Liver (tissue), 9 donors: ENCODE measurements around the gene POU2F3. TPM values are rescaled to one million over a fixed set of nuclear protein-coding genes. Genes with fewer than 3 reads are reported as not detected.

Source experiments
- DNase-seq: peaks from one replicate; pipeline ENCODE4 v3.0.0-alpha.2; 2017; ENCODE audit warnings: low spot score
- H3K27ac ChIP-seq, 2 donors: one replicate each; pipeline ENCODE4 v1.7.0; 2013; ENCODE audit warnings: inconsistent platforms in 2 of 2, low read length in 2 of 2, control low read depth in 1 of 2, low read depth in 1 of 2, mild to moderate bottlenecking in 1 of 2
- H3K27me3 ChIP-seq, 4 donors: one replicate each; pipeline versions ENCODE4 v1.6.1 to v1.7.0; 2013; ENCODE audit warnings: low read length in 3 of 4, inconsistent platforms in 1 of 4, mild to moderate bottlenecking in 1 of 4, moderate library complexity in 1 of 4; ENCODE audit not compliant: control insufficient read depth in 4 of 4, insufficient read depth in 4 of 4
- H3K36me3 ChIP-seq, 4 donors: one replicate each; pipeline versions ENCODE4 v1.6.1 to v1.7.0; 2013; ENCODE audit warnings: low read length in 3 of 4, mild to moderate bottlenecking in 3 of 4, low read depth in 1 of 4, moderate library complexity in 1 of 4; ENCODE audit not compliant: control insufficient read depth in 4 of 4, insufficient read depth in 3 of 4
- H3K4me1 ChIP-seq, 4 donors: one replicate each; pipeline versions ENCODE4 v1.6.1 to v1.7.0; 2013; ENCODE audit warnings: low read length in 3 of 4, mild to moderate bottlenecking in 3 of 4, moderate library complexity in 1 of 4; ENCODE audit not compliant: control insufficient read depth in 4 of 4, insufficient read depth in 4 of 4
- H3K4me3 ChIP-seq, 3 donors: one replicate each; pipeline versions ENCODE4 v1.6.1 to v1.7.0; 2013; ENCODE audit warnings: low read length in 3 of 3, control low read depth in 1 of 3, low read depth in 1 of 3, mild to moderate bottlenecking in 1 of 3
- H3K9ac ChIP-seq, 2 donors: one replicate each; pipeline ENCODE4 v1.7.0; 2013; ENCODE audit warnings: low read length in 2 of 2, mild to moderate bottlenecking in 2 of 2, moderate library complexity in 2 of 2, control low read depth in 1 of 2, low read depth in 1 of 2
- H3K9me3 ChIP-seq, 4 donors: one replicate each; pipeline versions ENCODE4 v1.6.1 to v1.7.0; 2013; ENCODE audit warnings: low read length in 3 of 4; ENCODE audit not compliant: control insufficient read depth in 4 of 4
- ATF3 ChIP-seq: IDR thresholded peaks from 2 replicates; pipeline ENCODE4 v1.6.1; 2016; ENCODE audit warnings: antibody characterized with exemption
- FOXA1 ChIP-seq: IDR thresholded peaks from 2 replicates; pipeline ENCODE4 v1.6.1; 2016; ENCODE audit warnings: antibody characterized with exemption
- FOXA2 ChIP-seq: IDR thresholded peaks from 2 replicates; pipeline ENCODE4 v1.6.1; 2016; ENCODE audit warnings: antibody characterized with exemption
- GABPA ChIP-seq, 2 donors: IDR thresholded peaks in 1 of 2; conservative IDR thresholded peaks in 1 of 2; 2 replicates each; pipeline ENCODE4 v1.6.1; 2016; ENCODE audit warnings: antibody characterized with exemption in 2 of 2, mild to moderate bottlenecking in 1 of 2, moderate library complexity in 1 of 2
- HNF4A ChIP-seq, 2 donors: conservative IDR thresholded peaks; 2 replicates each; pipeline ENCODE4 v1.6.1; 2016; ENCODE audit warnings: antibody characterized with exemption in 2 of 2, mild to moderate bottlenecking in 2 of 2
- HNF4G ChIP-seq: IDR thresholded peaks from 2 replicates; pipeline ENCODE4 v1.6.1; 2016; ENCODE audit warnings: antibody characterized with exemption
- JUND ChIP-seq, 2 donors: IDR thresholded peaks; 2 replicates each; pipeline ENCODE4 v1.6.1; 2016; ENCODE audit warnings: antibody characterized with exemption in 2 of 2
- MAX ChIP-seq: IDR thresholded peaks from 2 replicates; pipeline ENCODE4 v1.6.1; 2016; ENCODE audit warnings: antibody characterized with exemption
- NR2F2 ChIP-seq: IDR thresholded peaks from 2 replicates; pipeline ENCODE4 v1.6.1; 2016; ENCODE audit warnings: antibody characterized with exemption
- RAD21 ChIP-seq, 2 donors: IDR thresholded peaks; 2 replicates each; pipeline ENCODE4 v1.6.1; 2016; ENCODE audit warnings: antibody characterized with exemption in 2 of 2, mild to moderate bottlenecking in 2 of 2
- REST ChIP-seq: IDR thresholded peaks from 2 replicates; pipeline ENCODE4 v1.6.1; 2016; ENCODE audit warnings: antibody characterized with exemption, mild to moderate bottlenecking
- RXRA ChIP-seq, 2 donors: IDR thresholded peaks; 2 replicates each; pipeline ENCODE4 v1.6.1; 2017 to 2018; ENCODE audit warnings: antibody characterized with exemption in 2 of 2, mild to moderate bottlenecking in 1 of 2
- SP1 ChIP-seq: IDR thresholded peaks from 2 replicates; pipeline ENCODE4 v1.6.1; 2018; ENCODE audit warnings: antibody characterized with exemption, mild to moderate bottlenecking
- TAF1 ChIP-seq: conservative IDR thresholded peaks from 2 replicates; pipeline ENCODE4 v1.6.1; 2016; ENCODE audit warnings: antibody characterized with exemption, mild to moderate bottlenecking
- YY1 ChIP-seq: IDR thresholded peaks from 2 replicates; pipeline ENCODE4 v1.6.1; 2016; ENCODE audit warnings: antibody characterized with exemption, mild to moderate bottlenecking
- WGBS: extraction: QIAGEN DNeasy Blood & Tissue Kit; methylation state at CpG from one replicate; pipeline ENCODE4 v1.1.7; 2013; 5-methylcytosine and 5-hydroxymethylcytosine counted together
- polyA plus RNA-seq, 2 donors: library from polyadenylated mRNA; stranded (reverse) in 1 of 2; unstranded in 1 of 2; fragments of 200-250 nt in 1 of 2; fragments of >200 nt in 1 of 2; fragmentation: Nextera tagmentation in 1 of 2; extraction: Ambion mirVana in 1 of 2; gene quantifications; one replicate each; pipeline versions ENCODE4 v1.2.1 to v1.2.3, GENCODE V29; 2013 to 2015
- total RNA-seq, 2 donors: library from RNA; depleted of rRNA; stranded (reverse); fragments of >200 nt; gene quantifications; one replicate each; pipeline ENCODE4 v1.2.3, GENCODE V29; 2014
- TF ChIP-seq, protein P1 (sequence below): fragments of 150-350 bp; IDR thresholded peaks from 2 replicates; pipeline ENCODE4 v1.5.1; 2017; ENCODE audit warnings: improper control_type of control experiment, low read depth, low read length; ENCODE audit not compliant: missing input control
- donor health status: healthy.
- donor health status: healthy.
- donor health status: healthy.
- donor health status: healthy.
- donor health status: healthy.

The POU2F3 gene
- total and polyA plus RNA-seq, 4 donors: not detected

DNA sequence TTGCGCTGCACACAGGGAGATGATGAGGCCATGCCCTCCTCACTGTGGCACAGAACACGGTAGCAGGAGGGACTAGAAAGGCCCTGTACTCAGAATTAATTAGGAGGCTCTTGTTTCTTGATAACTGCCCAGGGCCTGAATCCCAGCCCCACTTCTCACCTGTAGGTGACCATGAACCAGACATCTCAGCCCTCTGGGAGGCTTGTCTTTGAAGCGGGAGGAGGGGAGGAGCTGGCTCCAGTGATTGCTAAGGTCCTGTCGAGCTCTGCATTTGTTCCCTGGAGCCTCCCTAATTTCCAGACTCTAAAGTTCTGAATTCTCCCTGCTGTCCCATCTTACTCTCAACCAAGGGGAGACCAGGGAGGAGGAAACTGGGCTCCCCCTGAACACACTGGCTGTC is 48.9 kb upstream of the POU2F3 start:
- no peaks in the 10 kb centered on the region for H3K9me3 ChIP-seq
- WGBS: 91% methylated on average over 4 of the region's 4 CpGs

GRCh38 chr11:120192831-120193625 is 46.9 kb upstream of the POU2F3 start:
- no peaks in the 10 kb centered on the region for H3K9me3 ChIP-seq
- no peaks in the 10 kb centered on the region for H3K36me3 ChIP-seq
- peaks cover 8 to 62% (median 47%) of the 10 kb centered on the region in 4 donors for H3K4me1 ChIP-seq
- no peak overlapping the region for H3K9ac ChIP-seq
- DNase-seq: peak; percentile 50
- no peaks in the 10 kb centered on the region for H3K27me3 ChIP-seq
- peak overlapping the region; percentile 68 to 81 for H3K27ac ChIP-seq
- 27% methylated on average over 15 of the region's 15 CpGs for WGBS
- peak overlapping the region in 1 of 3 donors; percentile 3 for H3K4me3 ChIP-seq
- TF ChIP-seq TAF1 (no peak), GABPA (IDR thresholded peaks at IDR 0.05 in 1 of 2, conservative IDR thresholded peaks at IDR 0.05 in 1 of 2) (peak in 1 of 2 donors; percentile 62), MAX (peak; percentile 96), HNF4A (conservative IDR thresholded peaks at IDR 0.05) (peak; percentile 97 to 98), NR2F2 (peak; percentile 64), JUND (IDR thresholded peaks at IDR 0.05) (peak in 1 of 2 donors; percentile 64), SP1 (peak; percentile 95), RAD21 (IDR thresholded peaks at IDR 0.05) (peak; percentile 37 to 62), ATF3 (peak; percentile 49), FOXA2 (peak; percentile 7), HNF4G (peak; percentile 93), YY1 (peak; percentile 84), FOXA1 (peak; percentile 82), RXRA (IDR thresholded peaks at IDR 0.05) (peak; percentile 98 to 99), REST (peak; percentile 65)
- TF ChIP-seq, protein P1, sequence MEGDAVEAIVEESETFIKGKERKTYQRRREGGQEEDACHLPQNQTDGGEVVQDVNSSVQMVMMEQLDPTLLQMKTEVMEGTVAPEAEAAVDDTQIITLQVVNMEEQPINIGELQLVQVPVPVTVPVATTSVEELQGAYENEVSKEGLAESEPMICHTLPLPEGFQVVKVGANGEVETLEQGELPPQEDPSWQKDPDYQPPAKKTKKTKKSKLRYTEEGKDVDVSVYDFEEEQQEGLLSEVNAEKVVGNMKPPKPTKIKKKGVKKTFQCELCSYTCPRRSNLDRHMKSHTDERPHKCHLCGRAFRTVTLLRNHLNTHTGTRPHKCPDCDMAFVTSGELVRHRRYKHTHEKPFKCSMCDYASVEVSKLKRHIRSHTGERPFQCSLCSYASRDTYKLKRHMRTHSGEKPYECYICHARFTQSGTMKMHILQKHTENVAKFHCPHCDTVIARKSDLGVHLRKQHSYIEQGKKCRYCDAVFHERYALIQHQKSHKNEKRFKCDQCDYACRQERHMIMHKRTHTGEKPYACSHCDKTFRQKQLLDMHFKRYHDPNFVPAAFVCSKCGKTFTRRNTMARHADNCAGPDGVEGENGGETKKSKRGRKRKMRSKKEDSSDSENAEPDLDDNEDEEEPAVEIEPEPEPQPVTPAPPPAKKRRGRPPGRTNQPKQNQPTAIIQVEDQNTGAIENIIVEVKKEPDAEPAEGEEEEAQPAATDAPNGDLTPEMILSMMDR: no peak

More for the DNA sequence above, 48.9 kb upstream of the POU2F3 start:
- no peak for TF ChIP-seq REST
- no peak for TF ChIP-seq JUND (IDR thresholded peaks at IDR 0.05)
- Histone ChIP-seq H3K36me3 (no peaks in the 10 kb centered on the region), H3K4me3 (no peak overlapping the region), H3K27ac (no peak overlapping the region), H3K9ac (no peak overlapping the region), H3K27me3 (no peaks in the 10 kb centered on the region), H3K4me1 (peaks cover 17 to 69% (median 55%) of the 10 kb centered on the region in 4 donors)
- no peak for DNase-seq
